NCI-H2171 (cell line): ENCODE data around the gene FBXL13.
A peak's percentile ranks its signal among the peaks of the same experiment; 100 is the strongest.
"Not testable (repeated sequence)": the region's sequence is repeated elsewhere in the genome, so short reads cannot be mapped to it uniquely, and the experiment has no call there.

Experiments used
- DNase-seq: peaks from one replicate; lab custom pipeline; 2025; lab: John Stamatoyannopoulos, UW

The FBXL13 gene

DNA sequence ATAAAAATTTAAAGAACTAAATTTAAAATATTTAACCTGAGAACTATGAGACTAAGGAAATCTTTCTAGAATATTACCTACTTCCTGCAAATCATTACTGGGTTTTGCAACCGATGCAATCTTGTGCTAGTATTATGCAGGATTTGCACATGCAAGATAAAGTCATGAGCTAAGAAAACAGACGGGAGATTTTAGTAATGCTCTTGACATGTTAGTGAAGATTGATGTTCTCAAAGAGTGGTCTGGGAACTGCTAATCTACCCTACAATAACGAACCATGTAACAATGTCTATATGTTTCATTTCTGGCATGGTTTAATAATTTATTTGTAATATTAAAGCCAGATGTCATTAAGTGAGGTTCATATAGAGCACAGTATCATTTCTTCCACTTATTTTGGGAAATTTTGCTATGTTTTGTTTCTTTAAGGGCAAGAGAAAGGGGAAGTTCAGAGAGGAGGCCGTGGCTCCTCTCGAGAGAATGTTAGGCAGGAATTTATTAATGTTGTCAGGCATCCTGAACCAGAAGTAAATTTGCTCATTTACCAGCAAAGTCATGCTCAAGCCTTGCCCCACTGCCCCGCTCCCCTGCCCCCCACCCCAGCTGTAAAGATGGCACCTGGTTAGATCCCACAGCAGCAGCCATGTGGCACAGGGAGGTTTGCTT lies 139.0 kb downstream of the FBXL13 start:
- DNase-seq = no peak

DNA sequence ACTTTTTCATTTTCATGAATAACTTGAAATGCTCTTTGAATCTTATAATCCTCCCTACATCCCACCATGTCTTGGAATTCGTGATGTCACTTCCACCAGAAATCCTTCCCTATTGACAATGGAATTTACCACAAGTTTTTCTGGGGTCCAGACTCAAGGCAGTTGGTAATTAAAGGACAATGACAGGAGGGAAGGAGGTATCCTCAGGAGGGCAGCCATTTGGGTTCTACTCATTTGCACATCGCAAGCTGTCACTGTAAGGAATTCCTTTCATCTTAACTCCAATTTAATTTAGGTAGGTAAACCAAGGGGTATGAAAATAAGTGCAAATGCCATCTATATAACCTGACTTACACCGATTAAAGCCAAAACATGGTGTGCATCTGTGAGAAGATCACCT lies 139.9 kb downstream of the FBXL13 start:
- DNase-seq = no peak

DNA sequence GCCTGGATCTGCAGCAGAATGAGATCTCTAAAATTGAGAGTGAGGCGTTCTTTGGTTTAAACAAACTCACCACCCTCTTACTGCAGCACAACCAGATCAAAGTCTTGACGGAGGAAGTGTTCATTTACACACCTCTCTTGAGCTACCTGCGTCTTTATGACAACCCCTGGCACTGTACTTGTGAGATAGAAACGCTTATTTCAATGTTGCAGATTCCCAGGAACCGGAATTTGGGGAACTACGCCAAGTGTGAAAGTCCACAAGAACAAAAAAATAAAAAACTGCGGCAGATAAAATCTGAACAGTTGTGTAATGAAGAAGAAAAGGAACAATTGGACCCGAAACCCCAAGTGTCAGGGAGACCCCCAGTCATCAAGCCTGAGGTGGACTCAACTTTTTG lies 140.4 kb downstream of the FBXL13 start:
- no peak for DNase-seq

DNA sequence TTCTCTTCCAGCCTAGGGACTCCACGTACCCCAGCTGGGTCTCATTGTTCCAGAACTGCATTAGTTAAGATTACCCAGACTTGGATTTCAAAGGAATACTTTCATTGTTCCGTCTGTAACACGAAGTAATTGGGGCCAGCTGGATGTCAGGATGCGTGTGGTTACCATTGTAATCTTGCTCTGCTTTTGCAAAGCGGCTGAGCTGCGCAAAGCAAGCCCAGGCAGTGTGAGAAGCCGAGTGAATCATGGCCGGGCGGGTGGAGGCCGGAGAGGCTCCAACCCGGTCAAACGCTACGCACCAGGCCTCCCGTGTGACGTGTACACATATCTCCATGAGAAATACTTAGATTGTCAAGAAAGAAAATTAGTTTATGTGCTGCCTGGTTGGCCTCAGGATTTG lies 140.8 kb downstream of the FBXL13 start:
- no peak for DNase-seq

DNA sequence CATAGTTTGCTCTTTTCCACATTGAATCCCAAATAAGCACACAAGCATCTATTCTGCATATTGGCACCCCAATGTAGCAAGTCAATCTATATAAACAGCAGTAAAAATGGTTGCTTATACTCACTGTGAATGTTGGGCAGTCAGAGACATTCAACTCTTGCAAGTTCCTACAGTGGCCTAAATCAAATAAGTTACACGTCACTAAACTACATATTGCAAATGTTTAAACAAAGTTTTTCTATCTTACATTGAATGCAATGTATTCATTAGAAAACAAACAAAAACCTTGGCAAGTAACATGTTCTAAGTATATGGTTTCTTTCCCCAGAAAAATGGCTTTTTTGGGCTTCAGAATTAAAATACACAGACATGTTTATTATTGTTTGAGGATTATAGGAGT lies 142.8 kb downstream of the FBXL13 start:
- no peak for DNase-seq

DNA sequence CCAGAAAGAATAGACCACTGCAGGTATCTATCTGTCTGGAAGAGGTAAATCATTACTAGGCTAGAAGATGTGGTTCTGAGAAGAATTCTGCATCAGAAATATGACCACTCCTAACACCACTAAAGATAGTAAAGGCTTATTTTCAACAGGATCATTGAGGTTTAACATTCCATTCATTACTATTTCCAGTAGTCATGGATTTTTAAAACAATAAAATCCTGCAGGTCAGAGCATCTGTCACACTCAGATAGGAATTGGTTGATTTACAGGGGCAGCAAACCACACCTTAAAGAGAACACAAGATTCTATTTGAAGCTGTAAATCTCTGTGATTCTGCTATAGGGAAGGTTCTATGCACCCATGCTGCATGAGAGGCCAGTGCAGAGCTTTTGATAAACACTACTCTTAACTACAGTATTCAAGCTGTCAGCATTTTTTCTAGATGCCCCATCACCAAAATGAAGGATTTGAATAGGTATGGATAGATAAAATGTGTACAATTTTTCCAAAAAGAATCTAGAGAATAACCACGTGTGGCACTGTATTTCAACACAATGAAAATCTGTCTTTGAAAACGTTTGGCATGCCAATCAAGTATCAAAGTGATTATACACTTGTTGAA lies 147.2 kb downstream of the FBXL13 start:
- DNase-seq = no peak

DNA sequence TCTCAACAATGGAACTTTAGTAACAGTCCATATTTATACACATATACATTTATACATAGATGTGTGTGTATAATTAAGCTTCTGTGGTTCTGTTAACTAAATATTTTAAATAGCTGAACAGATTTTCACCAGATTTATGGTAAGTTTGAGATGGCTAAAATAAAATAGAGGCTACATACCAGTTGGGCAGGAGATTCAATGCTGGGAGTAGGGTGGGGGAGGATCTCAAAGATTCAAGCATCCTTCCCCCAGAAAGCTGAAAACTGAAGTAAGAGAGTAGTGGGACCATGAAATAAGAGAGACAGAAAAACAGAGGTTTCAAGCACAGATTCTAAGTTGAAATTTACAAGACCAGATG lies 147.8 kb downstream of the FBXL13 start:
- DNase-seq = no peak

DNA sequence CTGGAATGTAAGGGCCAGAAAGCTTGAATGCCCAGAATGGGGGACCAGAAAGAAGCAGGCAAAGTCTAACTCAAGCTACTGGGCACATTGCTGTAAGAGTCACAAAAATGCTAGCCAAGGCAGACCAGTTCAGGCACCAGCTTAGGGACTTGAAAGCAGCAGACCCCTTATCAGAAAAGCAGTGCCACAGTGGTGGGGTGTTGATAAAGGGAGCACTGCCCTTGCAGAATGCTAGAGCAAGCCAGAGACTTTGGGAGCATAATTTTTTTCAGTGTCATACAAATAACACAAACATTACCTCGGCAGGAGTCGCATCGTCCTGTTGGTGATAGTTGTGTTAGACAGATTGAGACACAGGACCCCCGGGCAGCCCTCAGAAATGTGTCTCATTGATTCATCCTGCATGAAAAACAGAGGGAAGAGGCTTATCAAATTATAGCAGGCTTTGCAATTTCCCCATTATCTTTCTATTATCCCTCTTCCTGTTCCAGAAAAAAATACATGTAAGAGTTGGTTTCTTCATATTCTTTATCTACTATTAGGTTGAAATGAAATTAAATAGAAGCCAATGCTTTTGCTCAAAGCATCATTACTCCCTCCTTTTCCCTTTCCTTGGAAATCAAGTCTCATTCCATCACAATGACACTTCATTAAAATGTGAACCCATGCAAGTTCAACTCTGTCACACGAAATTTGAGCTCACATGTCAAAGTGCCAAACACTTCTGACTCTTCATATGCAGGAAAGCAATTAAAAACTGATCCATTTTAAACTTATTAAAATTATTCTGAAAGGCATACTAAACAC lies 148.4 kb downstream of the FBXL13 start:
- no peak for DNase-seq

DNA sequence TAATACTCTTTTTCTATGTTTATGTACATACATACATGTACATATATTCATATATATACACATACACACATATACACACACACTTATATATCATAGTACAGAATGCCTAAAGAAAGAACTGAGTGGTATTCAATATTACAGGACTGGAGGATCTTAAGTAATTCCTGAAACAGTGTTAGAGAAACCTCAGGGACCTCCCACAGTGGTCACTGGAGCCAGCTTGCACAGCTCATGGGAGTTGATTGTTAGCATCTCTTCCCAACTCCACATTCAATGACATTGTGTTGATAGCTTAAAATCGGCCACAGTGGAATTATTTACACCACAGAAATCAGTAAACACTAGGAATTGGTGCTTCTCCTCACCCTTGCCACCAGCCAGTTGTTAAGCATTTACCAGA lies 155.8 kb downstream of the FBXL13 start:
- no peak for DNase-seq

DNA sequence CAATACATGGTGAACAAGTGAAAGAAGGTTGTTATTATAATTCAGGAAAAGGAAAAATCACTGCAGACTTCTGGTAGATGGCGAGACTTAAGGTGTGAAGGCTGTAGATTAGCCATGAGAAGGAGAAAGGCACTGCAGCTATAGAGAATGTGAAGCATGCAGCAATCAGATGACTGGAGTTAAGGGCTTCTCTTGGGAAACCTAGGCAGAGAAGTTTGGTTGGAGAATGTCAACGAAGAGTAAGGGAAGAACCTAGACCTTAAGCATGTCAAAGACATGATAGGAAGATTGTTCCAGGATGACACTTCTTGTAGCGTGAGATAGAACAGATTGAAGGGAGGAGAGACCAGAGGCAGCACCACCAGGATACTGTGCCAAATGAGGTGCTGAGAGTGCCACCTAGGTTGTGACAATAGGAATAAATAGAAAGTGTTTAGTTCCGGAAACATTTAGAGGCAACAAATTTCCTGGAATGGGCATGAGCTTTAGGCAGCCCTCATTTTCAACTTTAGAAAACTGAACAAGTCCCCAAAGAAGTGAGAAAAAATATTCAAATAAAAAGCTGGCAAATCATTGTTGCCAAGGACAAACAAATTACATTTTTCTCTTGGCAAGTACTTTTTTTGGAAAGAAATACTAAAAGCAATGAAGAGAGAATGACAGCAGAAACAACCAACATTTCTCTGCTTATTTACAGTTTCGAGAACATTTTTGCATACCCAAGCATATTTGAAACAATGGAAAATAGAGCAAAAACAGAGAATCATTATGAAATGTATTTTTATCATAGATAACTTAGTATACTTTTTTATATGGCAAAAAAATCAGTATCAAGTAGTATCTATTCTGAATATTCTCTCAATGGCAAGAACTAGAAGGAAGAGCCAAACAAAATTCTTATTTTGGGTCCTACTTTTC lies 156.9 kb downstream of the FBXL13 start:
- no peak for DNase-seq

DNA sequence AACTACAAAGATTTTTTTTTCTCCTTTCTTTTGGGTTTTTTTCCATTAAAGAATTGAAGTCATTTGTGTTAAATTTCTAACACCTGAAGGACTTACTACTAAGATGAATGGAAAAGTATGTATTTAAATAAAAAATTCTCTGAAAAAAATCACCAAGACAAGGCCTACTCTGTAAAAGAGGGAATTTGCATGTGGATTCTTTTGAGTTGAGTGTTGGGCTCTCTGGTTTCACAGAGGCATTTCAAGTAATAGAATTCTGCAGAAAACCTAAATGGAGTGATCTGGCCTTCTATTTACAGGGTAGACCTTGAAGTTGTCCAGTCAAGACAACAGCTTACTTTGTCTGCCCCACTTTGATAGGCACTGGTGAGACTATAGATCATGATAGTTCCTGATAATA lies 157.7 kb downstream of the FBXL13 start:
- no peak for DNase-seq

DNA sequence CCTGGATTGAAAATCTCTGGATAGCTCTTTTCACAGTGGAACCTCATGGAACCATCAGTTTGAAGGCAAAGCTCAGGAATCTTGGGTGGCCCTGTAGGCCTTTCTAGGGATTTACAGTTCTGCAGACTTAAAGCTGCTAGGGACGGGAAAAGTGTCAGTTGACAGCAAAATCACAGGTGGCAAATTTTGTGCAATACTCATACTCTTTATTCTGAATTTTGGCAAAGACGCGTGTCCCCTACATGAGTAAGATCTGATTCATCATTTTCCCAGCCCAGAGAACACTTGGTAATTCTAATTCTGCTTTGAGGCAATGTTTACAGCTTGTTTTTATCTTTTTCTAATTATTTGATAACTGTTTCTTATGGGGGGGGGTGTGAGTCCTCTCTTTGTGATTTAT lies 158.2 kb downstream of the FBXL13 start:
- no peak for DNase-seq

DNA sequence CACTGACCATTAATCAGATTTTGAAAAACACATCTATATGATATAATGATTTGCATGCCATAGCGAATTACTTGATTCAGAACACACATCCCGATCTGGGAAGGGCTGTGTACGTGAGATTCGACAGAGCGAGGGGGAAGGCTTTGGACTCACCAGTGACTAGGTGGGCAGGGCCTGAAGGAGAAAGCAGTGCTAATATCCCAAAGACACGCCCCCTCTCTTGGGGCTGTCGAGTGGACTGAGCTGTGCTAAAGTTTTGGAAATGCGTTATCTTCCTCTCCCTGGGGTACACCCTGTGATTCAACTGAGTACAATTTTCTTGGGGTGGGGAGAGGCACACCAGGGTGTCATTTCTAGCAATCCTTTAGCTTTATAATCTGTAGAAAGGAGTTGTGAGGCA lies 160.0 kb downstream of the FBXL13 start:
- DNase-seq = no peak

DNA sequence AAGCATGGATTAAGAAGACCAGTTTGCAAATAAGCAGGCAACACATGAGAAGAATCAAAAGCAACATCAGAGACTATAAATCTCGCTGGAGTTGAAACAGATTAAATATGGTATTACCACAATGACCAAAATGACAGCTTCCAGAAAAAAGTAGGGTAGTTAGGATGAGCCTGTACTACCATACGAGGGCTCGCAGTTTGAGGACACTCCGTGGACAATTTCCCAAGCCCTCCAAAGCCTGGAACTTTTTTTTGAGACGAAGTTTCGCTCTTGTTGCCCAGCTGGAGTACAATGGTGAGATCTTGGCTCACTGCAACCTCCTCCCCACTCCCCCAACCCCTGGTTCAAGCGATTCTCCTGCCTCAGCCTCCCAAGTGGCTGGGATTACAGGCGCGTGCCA lies 160.8 kb downstream of the FBXL13 start:
- no peak for DNase-seq

DNA sequence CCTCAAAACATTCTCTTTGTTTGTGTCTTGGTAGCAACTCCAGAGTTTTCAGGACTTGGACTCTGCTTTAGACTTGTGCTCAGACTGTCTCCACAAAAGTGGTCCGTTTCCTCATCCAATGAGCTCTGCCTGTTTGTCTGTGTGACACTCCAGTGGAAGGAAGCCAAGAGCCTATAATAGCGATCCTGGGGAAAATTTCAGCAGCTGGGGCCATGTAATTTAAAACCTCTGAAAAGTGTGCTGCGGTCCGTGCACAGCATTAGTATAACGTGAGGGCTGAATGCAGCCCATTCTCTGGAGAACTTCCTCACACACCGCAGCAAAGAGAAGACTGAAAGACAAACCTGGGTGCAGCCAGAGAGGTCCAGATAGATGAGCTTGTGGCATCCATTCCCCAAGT lies 161.9 kb downstream of the FBXL13 start, which contains the start of gene LRRC17:
TSS of gene LRRC17 (plus strand) at position 259 of the 400 bp plus-strand sequence. CDS start 20,914 bp downstream, outside the sequence.
- DNase-seq = peak; percentile 95

DNA sequence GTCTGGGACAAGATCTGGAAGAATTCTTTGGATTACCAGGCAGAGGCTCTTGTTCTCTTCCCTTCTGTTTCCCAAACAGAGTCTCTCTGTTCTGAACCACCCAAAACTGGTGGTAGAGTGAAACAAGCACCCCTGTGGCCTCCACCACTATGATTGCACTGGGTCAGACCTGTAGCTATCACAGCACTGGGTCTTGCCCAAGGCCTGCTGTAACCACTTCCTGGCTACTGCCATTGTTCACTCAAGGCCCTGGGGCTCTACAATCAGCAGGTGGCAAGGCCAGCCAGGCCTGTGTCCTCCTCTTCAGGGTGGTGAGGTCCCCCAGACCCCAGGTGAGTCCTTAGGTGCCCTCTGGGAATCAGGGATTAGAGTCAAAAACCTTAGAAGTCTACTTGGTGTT lies 165.9 kb downstream of the FBXL13 start:
- DNase-seq = no peak

DNA sequence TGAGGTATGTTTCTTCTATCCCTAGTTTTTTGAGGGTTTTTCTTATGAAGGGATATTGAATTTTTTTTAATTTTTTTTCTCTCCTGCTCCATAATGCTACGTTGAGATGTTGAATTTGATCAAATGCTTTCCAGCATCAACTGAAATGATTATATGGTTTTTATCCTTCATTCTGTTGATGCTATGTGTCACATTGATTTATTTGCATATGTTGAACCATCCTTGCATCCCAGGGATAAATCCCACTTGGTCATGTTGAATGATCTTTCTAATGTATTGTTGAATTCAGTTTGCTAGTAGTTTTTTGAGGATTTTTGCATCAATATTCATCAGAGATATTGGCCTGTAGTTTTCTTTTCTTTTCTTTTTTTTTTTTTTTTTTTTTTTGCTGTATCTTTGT lies 171.0 kb downstream of the FBXL13 start:
- DNase-seq = not testable (repeated sequence)

DNA sequence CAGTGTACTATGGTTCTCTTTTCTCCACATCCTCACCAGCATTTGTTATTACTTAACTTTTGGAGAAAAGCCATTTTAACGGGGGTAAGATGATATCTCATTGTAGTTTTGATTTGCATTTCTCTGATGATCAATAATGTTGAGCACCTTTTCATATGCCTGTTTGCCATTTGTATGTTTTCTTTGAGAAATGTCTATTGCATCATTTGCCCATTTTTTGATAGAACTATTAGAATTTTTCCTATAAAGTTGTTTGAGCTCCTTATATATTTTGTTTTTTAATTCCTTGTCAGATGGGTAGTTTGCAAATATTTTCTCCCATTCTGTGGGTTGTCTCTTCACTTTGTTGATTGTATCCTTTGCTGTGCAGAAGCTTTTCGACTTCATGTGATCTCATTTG lies 172.5 kb downstream of the FBXL13 start:
- DNase-seq = not testable (repeated sequence)

DNA sequence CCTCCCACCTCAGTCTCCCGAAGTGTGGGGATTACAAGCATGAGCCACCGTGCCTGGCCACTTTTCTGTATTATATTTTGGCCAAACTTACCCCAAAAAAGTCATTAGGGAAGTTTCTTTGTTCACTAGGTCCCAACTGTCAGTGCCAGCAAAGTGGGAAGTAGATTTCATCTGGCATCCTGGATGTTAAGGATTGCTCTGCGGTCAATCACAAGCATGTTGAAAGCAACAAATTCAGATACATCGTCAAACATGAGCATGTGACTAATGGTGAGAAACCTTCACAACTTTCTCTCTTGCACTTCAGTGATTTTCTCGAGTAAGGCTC lies 176.1 kb downstream of the FBXL13 start:
- DNase-seq = no peak

DNA sequence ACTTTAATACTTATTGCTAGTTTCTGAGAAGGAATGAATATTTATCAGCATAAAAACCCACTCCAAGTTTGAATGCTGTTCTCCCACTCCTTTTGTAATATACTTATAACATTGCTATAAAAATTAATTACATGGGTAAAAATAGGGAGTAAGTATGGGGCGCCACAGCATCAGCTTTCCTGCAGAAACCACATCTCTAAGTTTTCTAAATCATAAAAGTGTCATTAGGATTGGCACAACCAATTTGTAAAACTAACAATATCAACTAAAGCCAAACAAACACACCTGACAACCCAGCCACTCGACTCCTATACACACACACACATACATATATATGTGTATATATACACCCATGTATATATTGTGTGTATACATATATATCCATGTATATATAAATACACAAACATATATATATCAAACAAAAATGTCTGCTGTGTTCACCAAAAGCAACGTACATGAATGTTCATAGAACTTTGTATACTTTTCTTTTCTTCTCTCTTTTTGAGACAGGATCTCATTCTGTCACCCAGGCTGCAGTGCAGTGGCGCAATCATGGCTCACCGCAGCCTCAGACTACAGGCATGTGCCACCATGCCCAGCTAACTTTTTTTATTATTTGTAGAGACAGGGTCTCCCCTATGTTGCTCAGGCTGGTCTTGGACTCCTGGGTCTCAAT lies 176.6 kb downstream of the FBXL13 start:
- no peak for DNase-seq

DNA sequence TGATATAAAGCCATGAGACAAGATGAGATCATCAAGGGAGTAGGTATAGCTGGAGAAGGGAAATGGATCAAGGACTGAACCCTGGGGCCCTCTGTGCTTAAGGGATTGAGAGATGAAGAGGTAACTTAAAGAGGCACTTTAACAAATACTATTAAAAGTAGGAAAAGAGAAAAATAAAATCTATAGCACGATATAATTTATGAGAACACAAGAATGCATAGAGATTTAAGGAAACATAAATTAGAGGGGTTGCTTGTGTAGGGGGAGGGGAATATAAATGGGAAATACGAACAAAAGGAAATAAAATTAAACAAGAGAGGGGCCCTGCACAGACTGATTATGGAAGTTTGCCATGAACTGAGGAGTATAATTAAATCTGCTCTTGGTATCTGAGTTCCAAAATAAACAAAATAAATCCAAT lies 177.4 kb downstream of the FBXL13 start:
- no peak for DNase-seq

DNA sequence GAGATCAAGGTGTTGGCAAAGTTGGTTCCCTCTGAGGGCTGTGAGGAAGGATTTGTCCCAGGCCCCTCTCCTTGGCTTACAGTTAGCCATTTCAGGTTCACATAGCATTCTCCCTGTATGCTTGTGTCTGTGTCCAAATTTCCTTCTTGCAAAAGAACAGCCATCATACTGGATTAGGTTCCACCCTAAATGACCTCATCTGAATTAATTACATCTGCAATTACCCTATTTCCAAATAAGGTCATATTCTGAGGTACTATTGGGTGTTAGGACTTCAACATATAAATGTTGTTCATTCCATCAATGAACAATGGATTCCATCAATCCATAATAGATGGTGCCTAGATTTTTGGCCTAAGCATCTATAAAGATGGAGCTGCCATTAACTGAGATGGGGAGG lies 178.0 kb downstream of the FBXL13 start:
- no peak for DNase-seq
